DND-41 (cell line): Measurements from ENCODE around the gene IDUA.

Experiments used
- ATAC-seq: fragments of 200-7000 bp; cut with Tn5 transposase; 3 replicates; pipeline ENCODE4 v1.9.1; 2021; ENCODE audit warnings: low read depth; ENCODE audit not compliant: insufficient read depth
- DNase-seq: peaks from one replicate; pipeline ENCODE4 v3.0.0-alpha.2; 2020
- H2AFZ ChIP-seq: 2 replicates; pipeline ENCODE4 v1.6.0; 2012; ENCODE audit warnings: low read depth, low read length
- H3K27ac ChIP-seq: 2 replicates; pipeline ENCODE4 v1.5.1; 2012; ENCODE audit warnings: low read length, inconsistent platforms
- H3K27me3 ChIP-seq: fragments of 200-600 bp; sonication (generic); 2 replicates; pipeline ENCODE4 v1.6.0; 2012; ENCODE audit warnings: low read length, mild to moderate bottlenecking, inconsistent platforms; ENCODE audit not compliant: insufficient read depth, poor library complexity
- H3K36me3 ChIP-seq: 2 replicates; pipeline ENCODE4 v1.5.1; 2012; ENCODE audit warnings: low read length, inconsistent platforms; ENCODE audit not compliant: insufficient read depth
- H3K4me1 ChIP-seq: 2 replicates; pipeline ENCODE4 v1.5.1; 2012; ENCODE audit warnings: mild to moderate bottlenecking, low read length; ENCODE audit not compliant: insufficient read depth
- H3K4me2 ChIP-seq: 2 replicates; pipeline ENCODE4 v1.6.0; 2012; ENCODE audit warnings: mild to moderate bottlenecking, moderate library complexity, low read length, inconsistent platforms; ENCODE audit not compliant: insufficient read depth
- H3K4me3 ChIP-seq, 2 experiments: fragments of 200-600 bp in 1 of 2; shearing (Covaris generic) in 1 of 2; 2 replicates each; pipeline ENCODE4 v1.5.1; 2012 to 2016; ENCODE audit warnings: inconsistent platforms in 2 of 2, low read length in 2 of 2, mild to moderate bottlenecking in 2 of 2, low read depth in 1 of 2, moderate library complexity in 1 of 2
- H3K79me2 ChIP-seq: 2 replicates; pipeline ENCODE4 v1.6.0; 2012; ENCODE audit warnings: low read length, inconsistent platforms; ENCODE audit not compliant: insufficient read depth
- H3K9ac ChIP-seq: 2 replicates; pipeline ENCODE4 v1.6.0; 2012; ENCODE audit warnings: low read depth, mild to moderate bottlenecking, inconsistent platforms, low read length, moderate library complexity
- H3K9me3 ChIP-seq: 2 replicates; pipeline ENCODE4 v1.5.1; 2012; ENCODE audit warnings: low read length, moderate library complexity, mild to moderate bottlenecking, inconsistent platforms; ENCODE audit not compliant: insufficient read depth, severe bottlenecking
- H4K20me1 ChIP-seq: 2 replicates; pipeline ENCODE4 v1.6.0; 2012; ENCODE audit warnings: low read length; ENCODE audit not compliant: insufficient read depth
- CTCF ChIP-seq: IDR thresholded peaks from 2 replicates; pipeline ENCODE4 v1.5.1; 2012; ENCODE audit warnings: borderline replicate concordance, low read length, moderate library complexity, mild to moderate bottlenecking; ENCODE audit not compliant: poor library complexity, severe bottlenecking; ENCODE audit errors: extremely low read depth
- EZH2 ChIP-seq: IDR thresholded peaks from 3 replicates; pipeline ENCODE4 v1.6.1; 2012; ENCODE audit warnings: borderline replicate concordance, low read depth, mild to moderate bottlenecking, moderate library complexity, low read length, inconsistent platforms; ENCODE audit not compliant: severe bottlenecking

Gene IDUA

GRCh38 chr4:1021386-1022050 lies 34.7 kb downstream of the IDUA start:
- Histone ChIP-seq H3K27ac (no peak overlapping the region), H3K9ac (no peak overlapping the region), H4K20me1 (peaks cover 4% of the 10 kb centered on the region; the same call in 1 of the 2 replicates)

GRCh38 chr4:1022051-1022738 lies 35.4 kb downstream of the IDUA start:
- no peak overlapping the region for H2AFZ ChIP-seq
- no peaks in the 10 kb centered on the region for H3K79me2 ChIP-seq
- H4K20me1 ChIP-seq: peaks cover 4% of the 10 kb centered on the region; the same call in 1 of the 2 replicates
- H3K4me2 ChIP-seq: no peak overlapping the region
- no peak for TF ChIP-seq EZH2
- TF ChIP-seq CTCF: no peak
- ATAC-seq: no peak
- H3K4me3 ChIP-seq: no peak overlapping the region
- H3K9ac ChIP-seq: no peak overlapping the region
- no peaks in the 10 kb centered on the region for H3K4me1 ChIP-seq
- no peaks in the 10 kb centered on the region for H3K27me3 ChIP-seq
- H3K36me3 ChIP-seq: no peaks in the 10 kb centered on the region
- DNase-seq: no peak
- no peak overlapping the region for H3K27ac ChIP-seq
- no peaks in the 10 kb centered on the region for H3K9me3 ChIP-seq

More at GRCh38 chr4:1021386-1022050, 34.7 kb downstream of the IDUA start:
- no peak for TF ChIP-seq CTCF
- TF ChIP-seq EZH2: no peak
- H3K9me3 ChIP-seq: no peaks in the 10 kb centered on the region
- ATAC-seq: no peak
- DNase-seq: no peak
- H3K4me3 ChIP-seq: no peak overlapping the region
- H3K79me2 ChIP-seq: no peaks in the 10 kb centered on the region
- no peaks in the 10 kb centered on the region for H3K4me1 ChIP-seq
- H3K36me3 ChIP-seq: no peaks in the 10 kb centered on the region
- H2AFZ ChIP-seq: no peak overlapping the region
- no peaks in the 10 kb centered on the region for H3K27me3 ChIP-seq
- no peak overlapping the region for H3K4me2 ChIP-seq

GRCh38 chr4:1022739-1023066 lies 35.9 kb downstream of the IDUA start:
- no peak overlapping the region for H3K9ac ChIP-seq
- TF ChIP-seq EZH2 (no peak), CTCF (no peak)
- no peak overlapping the region for H3K27ac ChIP-seq
- no peak for ATAC-seq
- no peak overlapping the region for H2AFZ ChIP-seq
- no peak overlapping the region for H3K4me3 ChIP-seq
- H3K79me2 ChIP-seq: no peaks in the 10 kb centered on the region
- no peaks in the 10 kb centered on the region for H3K9me3 ChIP-seq
- DNase-seq: no peak
- H3K36me3 ChIP-seq: no peaks in the 10 kb centered on the region
- H3K4me2 ChIP-seq: no peak overlapping the region
- H3K4me1 ChIP-seq: no peaks in the 10 kb centered on the region
- no peaks in the 10 kb centered on the region for H3K27me3 ChIP-seq
- H4K20me1 ChIP-seq: peaks cover 4% of the 10 kb centered on the region
